Parathyroid adenoma (tissue), 2 donors: ENCODE results near the gene TPGS2.
"Not testable (repeated sequence)": the region's sequence is repeated elsewhere in the genome, so short reads cannot be mapped to it uniquely, and the experiment has no call there.

Experiments
- H2AFZ ChIP-seq: fragments of 300-600 bp; sonication (generic); one replicate; pipeline ENCODE4 v1.7.0; 2017; ENCODE audit warnings: antibody characterized with exemption, mild to moderate bottlenecking
- H3K27ac ChIP-seq: fragments of 300-600 bp; sonication (generic); one replicate; pipeline ENCODE4 v1.7.0; 2017
- H3K27me3 ChIP-seq: fragments of 300-600 bp; sonication (generic); one replicate; pipeline ENCODE4 v1.7.0; 2017; ENCODE audit warnings: low read length; ENCODE audit not compliant: control insufficient read depth, insufficient read depth
- H3K36me3 ChIP-seq: fragments of 300-600 bp; sonication (generic); one replicate; pipeline ENCODE4 v1.7.0; 2017; ENCODE audit warnings: low read length; ENCODE audit not compliant: control insufficient read depth, insufficient read depth
- H3K4me1 ChIP-seq: fragments of 300-600 bp; sonication (generic); one replicate; pipeline ENCODE4 v1.7.0; 2017; ENCODE audit warnings: control low read depth
- H3K4me2 ChIP-seq: fragments of 300-600 bp; sonication (generic); one replicate; pipeline ENCODE4 v1.7.0; 2017; ENCODE audit warnings: low read length
- H3K4me3 ChIP-seq: fragments of 300-600 bp; sonication (generic); one replicate; pipeline ENCODE4 v1.7.0; 2017; ENCODE audit warnings: low read depth, low read length
- H3K79me2 ChIP-seq: fragments of 300-600 bp; sonication (generic); one replicate; pipeline ENCODE4 v1.7.0; 2017; ENCODE audit warnings: control low read depth
- H3K9ac ChIP-seq: fragments of 300-600 bp; sonication (generic); one replicate; pipeline ENCODE4 v1.7.0; 2017; ENCODE audit warnings: mild to moderate bottlenecking
- H3K9me3 ChIP-seq: fragments of 300-600 bp; sonication (generic); one replicate; pipeline ENCODE4 v1.7.0; 2017; ENCODE audit warnings: low read length; ENCODE audit not compliant: control insufficient read depth
- TF ChIP-seq, protein P1 (sequence below): fragments of 300-600 bp; sonication (generic); IDR thresholded peaks from one replicate; pipeline ENCODE4 v1.7.0; 2017; ENCODE audit warnings: antibody characterized with exemption, mild to moderate bottlenecking
- donor health status: primary hyperparathyroidism.

The TPGS2 gene

DNA sequence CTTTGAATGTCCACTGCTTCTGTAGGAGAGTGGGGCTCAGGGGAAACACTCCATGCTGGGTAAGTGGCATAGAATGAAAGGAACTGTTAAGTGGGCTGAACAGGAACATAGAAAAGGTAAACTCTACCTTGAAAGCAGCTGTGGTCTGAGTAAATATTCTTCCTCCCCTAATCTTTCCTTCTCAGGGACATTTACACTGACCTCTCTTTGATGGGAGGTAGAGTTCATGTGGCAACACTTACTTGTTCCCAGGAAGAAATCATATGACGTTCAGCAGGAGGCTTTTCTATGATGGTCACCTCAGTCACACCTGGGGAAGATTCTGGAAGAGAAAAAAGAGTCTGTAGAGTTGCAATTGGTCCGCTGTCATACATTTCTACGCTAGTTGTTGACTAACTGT is 10.2 kb downstream of the TPGS2 start:
- no peaks in the 10 kb centered on the region for H3K36me3 ChIP-seq
- TF ChIP-seq, protein P1, sequence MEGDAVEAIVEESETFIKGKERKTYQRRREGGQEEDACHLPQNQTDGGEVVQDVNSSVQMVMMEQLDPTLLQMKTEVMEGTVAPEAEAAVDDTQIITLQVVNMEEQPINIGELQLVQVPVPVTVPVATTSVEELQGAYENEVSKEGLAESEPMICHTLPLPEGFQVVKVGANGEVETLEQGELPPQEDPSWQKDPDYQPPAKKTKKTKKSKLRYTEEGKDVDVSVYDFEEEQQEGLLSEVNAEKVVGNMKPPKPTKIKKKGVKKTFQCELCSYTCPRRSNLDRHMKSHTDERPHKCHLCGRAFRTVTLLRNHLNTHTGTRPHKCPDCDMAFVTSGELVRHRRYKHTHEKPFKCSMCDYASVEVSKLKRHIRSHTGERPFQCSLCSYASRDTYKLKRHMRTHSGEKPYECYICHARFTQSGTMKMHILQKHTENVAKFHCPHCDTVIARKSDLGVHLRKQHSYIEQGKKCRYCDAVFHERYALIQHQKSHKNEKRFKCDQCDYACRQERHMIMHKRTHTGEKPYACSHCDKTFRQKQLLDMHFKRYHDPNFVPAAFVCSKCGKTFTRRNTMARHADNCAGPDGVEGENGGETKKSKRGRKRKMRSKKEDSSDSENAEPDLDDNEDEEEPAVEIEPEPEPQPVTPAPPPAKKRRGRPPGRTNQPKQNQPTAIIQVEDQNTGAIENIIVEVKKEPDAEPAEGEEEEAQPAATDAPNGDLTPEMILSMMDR = no peak

DNA sequence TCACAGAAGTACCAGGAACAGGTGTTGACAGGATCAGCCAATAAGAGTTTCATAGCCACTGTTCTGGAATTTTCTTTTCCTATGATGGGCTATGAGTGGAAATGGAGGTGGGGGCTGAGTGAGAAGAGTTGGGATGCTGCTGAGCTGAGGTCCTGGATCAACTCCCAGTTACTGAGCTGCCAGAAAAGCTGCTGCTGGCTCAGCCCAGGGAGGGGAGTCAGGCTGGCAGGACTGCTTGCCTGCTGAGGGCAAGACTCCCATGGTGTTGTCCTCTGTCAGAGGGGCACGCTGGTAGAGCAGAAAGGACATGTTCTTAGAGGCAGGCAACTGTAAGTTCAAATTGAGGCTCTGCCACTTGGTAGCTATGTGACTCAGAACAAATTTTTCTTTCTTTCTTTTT is 11.8 kb downstream of the TPGS2 start:
- no peaks in the 10 kb centered on the region for H3K79me2 ChIP-seq
- H3K4me2 ChIP-seq = no peak overlapping the region
- no peaks in the 10 kb centered on the region for H3K36me3 ChIP-seq
- no peaks in the 10 kb centered on the region for H3K27me3 ChIP-seq
- no peaks in the 10 kb centered on the region for H3K9me3 ChIP-seq
- no peak overlapping the region for H3K4me3 ChIP-seq
- no peak overlapping the region for H2AFZ ChIP-seq
- H3K9ac ChIP-seq = no peak overlapping the region
- TF ChIP-seq, protein P1 = no peak
- H3K4me1 ChIP-seq = no peaks in the 10 kb centered on the region
- H3K27ac ChIP-seq = no peak overlapping the region

More for the DNA sequence above, 10.2 kb downstream of the TPGS2 start:
- H2AFZ ChIP-seq = no peak overlapping the region
- H3K9ac ChIP-seq = no peak overlapping the region
- no peaks in the 10 kb centered on the region for H3K4me1 ChIP-seq
- H3K9me3 ChIP-seq = no peaks in the 10 kb centered on the region
- H3K27me3 ChIP-seq = no peaks in the 10 kb centered on the region
- no peak overlapping the region for H3K4me3 ChIP-seq
- H3K27ac ChIP-seq = no peak overlapping the region
- H3K4me2 ChIP-seq = no peak overlapping the region
- no peaks in the 10 kb centered on the region for H3K79me2 ChIP-seq

DNA sequence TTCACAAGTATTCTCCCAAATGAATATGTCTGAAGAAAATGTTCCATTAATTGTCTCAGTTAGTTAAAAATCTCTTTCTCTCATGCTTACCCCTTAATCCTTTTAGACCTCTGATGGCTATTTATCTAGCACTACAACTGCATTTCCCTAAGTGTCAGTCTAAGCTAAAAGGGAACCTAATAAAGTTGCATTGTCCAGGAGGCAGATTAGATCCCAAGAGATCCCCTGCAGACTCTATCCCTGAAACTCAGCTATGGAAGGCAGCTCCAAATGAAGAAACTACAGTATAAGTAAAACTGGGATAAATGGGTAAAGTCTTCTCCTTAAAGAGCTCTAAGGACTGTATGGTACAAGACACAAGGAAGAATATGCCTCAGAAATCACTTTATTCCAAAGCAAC is 12.7 kb downstream of the TPGS2 start:
- H3K27ac ChIP-seq = not testable (repeated sequence)

DNA sequence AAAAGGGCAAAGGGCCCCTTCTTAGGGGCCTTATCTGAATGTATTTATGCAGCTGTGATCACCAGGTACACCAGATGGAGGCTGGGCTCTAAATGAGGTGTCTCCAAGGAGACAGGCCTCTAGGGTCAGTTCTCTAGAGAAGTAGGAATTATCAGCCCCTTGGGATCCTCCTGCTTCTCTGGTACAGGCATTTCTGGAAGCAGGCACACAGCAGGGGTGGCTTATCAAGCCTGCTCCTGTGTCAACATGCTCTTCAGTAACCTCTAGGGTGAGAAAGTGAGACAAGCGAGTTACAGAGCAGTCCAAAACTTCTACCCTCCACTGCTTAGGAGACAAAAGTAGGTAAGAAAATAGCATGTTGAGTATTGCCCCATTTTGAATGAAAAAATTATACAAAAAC is 13.8 kb downstream of the TPGS2 start:
- Histone ChIP-seq H3K27ac (no peak overlapping the region), H3K79me2 (no peaks in the 10 kb centered on the region), H3K9me3 (no peaks in the 10 kb centered on the region), H3K4me3 (no peak overlapping the region), H3K9ac (no peak overlapping the region), H2AFZ (no peak overlapping the region), H3K4me1 (no peaks in the 10 kb centered on the region), H3K36me3 (no peaks in the 10 kb centered on the region), H3K27me3 (no peaks in the 10 kb centered on the region), H3K4me2 (no peak overlapping the region)
- TF ChIP-seq, protein P1 = no peak

More for the DNA sequence above, 12.7 kb downstream of the TPGS2 start:
- not testable (repeated sequence) for H2AFZ ChIP-seq, H3K27me3 ChIP-seq, H3K9me3 ChIP-seq, H3K36me3 ChIP-seq, H3K79me2 ChIP-seq, H3K4me1 ChIP-seq, H3K4me2 ChIP-seq, H3K4me3 ChIP-seq, H3K9ac ChIP-seq

DNA sequence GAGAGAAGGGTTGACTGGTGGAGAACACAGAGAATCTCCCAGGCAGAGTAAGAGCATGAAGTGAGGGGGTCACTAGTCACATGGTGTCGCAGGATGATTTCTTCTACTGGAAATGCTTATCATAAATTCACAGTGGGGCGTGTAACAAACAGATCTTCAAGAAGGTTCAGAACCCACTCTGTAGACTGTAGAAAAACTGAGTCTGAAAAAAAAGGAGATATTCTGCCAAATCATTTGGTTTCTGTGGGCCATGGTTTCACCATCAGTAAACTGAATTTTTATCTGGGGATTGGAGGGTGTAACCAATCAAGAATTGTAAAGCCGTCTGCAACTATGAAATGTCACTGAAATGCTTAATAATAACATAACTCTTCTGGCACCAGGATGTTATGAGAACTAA is 15.0 kb downstream of the TPGS2 start:
- Histone ChIP-seq H3K36me3 (no peaks in the 10 kb centered on the region), H3K4me2 (no peak overlapping the region), H3K27me3 (no peaks in the 10 kb centered on the region), H3K79me2 (no peaks in the 10 kb centered on the region), H2AFZ (no peak overlapping the region), H3K4me1 (no peaks in the 10 kb centered on the region), H3K9ac (no peak overlapping the region), H3K9me3 (no peaks in the 10 kb centered on the region), H3K27ac (no peak overlapping the region), H3K4me3 (no peak overlapping the region)
- TF ChIP-seq, protein P1 = no peak
